Activated naive CD4-positive, alpha-beta T cell treated with Interleukin-2 at 50 U/mL for 16 hours (primary cell): Measurements from ENCODE around the gene PPP2R5B.
A peak's percentile ranks its signal among the peaks of the same experiment; 100 is the strongest.

Experiments used
- DNase-seq: peaks from one replicate; pipeline ENCODE4 v3.0.0-alpha.2; 2020

Gene PPP2R5B

DNA sequence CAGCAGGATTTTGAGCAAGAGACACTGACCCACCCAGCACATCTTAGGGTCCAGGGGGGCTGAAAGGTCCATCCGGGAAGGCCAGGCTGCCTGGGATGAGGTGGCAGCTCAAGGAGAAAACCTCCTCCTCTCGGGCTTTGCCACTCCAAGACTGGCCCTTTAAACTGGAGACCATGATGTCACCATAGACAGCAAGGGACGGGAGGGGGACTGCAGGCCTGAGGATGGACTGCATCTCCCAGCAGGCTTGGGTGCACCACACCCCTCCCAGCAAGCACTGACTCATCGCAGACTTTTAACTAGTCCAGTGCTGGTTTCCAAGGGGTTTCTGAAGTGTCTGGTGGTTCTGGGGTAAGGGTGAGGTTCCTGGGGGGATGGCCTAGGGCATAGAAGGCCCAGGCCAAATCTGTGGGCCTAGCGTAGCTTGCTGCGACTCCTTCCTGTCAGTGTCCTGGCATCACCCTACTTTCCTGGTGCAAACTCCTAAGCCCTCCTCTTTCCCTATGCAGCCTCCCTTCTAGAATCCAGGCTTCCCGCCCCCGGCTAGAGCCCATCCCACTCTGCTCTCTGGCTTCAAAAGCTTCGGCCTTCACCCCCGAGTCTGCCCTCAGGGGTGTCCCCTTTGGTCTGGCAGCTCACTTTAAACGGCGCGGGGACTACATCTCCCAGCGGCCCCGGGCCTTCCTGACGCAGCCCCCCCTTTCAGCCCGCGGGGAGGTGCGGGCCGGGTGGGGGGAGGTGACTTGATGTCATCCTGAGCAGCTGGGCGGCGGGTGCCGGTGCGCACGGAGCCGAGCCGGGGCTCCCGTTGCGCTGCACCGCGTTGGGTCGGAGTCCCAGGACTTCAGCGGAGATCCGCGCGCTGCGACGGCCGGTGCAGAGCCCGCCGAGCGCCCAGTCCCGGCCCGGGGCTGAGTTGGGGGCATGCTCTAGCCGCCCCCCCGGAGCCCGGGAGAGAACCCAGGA, at the start of gene PPP2R5B:
Gene PPP2R5B (plus strand): TSS at position 746 of the 966 bp plus-strand sequence. CDS start 1,046 bp downstream, outside the sequence.
- peak; percentile 92 for DNase-seq

DNA sequence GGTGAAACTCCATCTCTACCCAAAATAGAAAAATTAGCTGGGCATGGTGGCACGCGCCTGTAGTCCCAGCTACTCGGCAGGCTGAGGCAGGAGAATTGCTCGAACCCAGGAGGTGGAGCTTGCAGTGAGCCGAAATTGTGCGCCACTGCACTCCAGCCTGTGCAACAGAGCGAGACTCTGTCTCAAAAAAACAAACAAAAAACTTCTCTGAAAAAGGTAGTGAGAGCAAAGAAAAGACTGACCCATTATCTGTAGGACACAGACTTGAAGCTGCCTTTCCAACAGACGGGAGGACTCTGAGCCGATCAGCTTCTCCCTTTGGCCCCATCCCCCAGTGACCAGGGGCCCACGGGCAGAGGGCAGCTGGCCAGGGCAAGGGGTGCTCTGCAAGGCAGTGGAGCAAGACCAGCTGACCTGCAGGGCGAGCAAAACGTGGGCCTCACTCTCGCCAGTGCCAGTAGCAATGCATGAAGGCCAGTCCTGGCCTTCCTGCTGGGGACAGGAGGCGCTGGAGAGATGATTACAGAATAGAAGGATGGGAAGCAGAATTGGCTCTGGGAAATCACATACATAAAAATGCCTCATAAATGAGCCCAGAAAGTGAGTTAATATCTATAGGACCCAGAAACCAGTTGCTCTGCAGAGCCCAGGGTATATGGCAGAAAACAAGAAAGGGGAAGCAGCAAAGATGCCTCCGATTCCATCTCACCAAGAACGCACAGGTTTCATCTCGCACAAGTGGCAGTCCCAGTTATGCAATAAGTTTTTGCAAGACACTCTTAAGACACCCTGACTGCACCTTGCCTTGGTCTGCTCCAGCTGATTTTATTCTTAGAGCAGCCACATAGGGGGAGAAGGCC, 48.9 kb upstream of the PPP2R5B start:
- DNase-seq = no peak

DNA sequence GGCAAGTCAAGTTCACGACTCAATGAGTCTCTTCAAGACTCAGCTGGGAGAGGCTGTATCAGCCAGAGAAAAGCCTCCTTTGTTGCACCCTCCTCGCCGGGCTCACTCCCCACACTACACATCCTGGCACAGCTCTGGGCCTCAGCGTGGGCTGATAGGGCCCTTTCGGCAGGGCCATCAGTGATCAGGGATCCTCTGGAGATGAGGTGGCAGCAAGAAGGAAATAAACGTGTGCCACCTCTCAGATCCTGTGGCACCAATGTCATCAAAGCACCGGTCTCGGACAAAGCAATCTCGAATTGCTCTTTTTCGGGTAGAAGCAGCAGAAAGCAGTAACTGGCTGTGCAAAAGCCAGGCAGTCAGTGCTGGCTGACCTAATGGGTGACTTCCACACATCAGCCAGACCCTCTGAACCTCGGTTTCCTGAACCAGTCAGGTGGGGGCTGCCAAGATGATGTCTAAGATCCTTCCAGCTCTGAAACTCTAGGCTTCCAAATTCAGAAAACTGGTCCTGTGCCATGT, 48.2 kb upstream of the PPP2R5B start:
- DNase-seq = peak; percentile 62

DNA sequence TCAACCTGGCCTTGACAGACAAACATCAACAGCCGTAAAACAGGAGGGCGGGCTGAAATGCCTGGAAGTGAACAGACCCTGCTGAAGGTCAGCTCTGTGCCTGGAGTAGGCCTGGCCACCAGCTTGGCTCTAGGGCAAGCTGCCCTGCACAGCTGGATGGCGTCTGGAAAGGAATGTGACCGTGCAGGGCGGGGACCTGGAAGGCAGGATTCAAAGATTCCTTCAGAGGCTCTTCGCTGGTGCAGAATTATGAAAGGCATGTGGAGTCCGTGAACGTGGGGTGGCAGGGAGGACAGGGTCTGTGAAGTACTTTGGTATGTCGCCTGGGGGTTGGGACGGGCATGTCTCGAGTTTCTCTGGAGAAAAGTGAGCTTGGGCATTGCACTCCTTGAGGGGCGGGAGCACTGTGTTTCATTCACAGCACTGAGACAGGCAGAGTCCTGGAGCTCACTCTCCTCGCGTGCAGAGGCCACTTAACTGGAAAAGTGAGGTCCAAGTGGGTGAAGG, 47.6 kb upstream of the PPP2R5B start:
- DNase-seq = no peak

DNA sequence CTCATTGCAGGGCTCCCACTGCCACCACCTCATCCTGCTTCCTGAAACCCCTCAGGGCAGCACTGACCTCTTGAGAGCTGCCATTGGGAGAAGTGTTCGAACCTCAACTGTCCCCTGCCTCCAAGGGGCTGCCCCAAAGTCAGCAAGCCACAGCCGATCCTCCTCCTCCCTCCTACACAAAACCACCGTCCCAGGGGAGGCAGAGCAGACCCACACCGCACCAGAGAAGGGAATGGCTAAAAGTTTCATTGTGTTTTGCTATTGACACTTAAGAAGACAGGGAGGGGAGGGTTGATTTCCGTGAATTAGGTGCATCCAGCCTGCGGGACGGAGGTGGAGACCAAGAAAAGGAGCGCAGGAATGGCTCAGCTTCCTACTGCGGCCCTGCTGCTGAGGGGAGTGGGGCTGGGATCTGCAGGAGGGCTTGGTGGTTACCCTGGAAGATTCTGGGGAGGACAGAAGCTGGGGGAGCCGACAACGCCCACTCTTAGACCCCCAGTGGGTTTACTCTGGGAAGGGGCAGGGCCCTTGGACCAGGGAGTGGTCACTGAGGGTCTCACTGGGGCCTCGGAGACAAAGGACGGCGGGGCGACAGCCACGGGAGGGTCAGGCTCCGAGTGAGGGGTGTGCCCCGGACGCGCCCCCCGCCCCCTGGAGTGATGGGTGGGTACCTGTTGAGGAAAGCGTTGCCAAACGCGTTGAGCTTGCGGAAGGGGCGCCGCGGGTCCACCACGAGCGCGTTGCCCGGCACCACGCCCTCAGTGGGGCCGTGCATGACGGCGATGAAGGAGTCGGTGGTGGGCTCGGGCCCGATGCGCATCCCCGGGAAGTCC, 46.9 kb upstream of the PPP2R5B start:
- DNase-seq = peak; percentile 51

DNA sequence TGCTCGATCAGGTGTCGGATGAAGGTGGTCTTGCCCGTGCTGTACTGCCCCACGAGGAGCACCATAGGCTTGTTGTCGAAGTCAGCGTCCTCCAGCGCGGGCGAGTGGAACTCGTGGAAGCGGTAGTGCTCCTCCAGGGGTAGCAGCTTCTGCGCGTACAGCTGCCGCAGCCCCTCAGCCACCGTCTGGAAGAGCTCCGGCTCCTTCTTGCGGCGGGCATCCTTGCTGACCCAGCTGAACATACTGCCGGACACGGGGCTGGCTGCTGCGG, 46.3 kb upstream of the PPP2R5B start:
- DNase-seq = no peak

DNA sequence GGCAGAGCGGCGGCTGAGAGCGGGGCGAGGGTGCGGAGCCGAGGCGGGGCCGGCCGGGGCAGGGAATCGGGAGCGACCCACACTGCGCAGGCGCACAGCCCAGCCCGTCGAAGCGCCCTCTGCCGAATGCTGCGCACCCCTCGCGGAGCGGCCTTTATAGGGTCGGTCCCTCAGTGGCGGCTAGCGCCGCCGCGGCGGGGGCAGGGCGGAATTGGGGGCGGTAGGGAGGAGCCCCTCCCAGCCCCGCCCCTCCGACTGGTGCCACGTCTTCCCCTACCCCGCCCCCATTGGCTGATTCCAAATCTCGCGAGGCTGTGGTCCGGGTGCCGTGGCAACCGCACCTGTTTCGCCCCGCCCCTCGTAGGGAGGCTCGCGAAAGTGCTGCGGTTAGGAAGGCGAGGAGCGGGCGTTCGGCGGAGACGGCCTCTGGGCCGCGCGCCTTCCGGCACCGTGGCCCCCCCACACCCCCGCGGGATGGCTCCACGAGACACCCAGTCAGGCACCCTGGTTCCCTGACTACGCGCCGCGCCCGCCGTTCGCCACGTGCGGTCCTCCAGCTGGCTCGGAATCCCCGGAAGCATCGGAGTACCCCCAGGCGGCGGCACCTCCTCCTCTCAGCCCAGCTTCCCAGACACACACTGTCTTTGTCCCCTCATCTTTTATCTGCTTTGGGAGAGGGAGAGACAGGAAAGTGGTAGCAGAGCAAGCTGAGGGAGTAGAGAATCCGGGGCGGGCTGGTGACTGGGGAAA, 45.8 kb upstream of the PPP2R5B start, which contains the start of gene EHD1:
Gene EHD1 (minus strand): TSS at position 128 of the 750 bp plus-strand sequence. CDS start 157 bp downstream, outside the sequence.
- DNase-seq = peak; percentile 99

DNA sequence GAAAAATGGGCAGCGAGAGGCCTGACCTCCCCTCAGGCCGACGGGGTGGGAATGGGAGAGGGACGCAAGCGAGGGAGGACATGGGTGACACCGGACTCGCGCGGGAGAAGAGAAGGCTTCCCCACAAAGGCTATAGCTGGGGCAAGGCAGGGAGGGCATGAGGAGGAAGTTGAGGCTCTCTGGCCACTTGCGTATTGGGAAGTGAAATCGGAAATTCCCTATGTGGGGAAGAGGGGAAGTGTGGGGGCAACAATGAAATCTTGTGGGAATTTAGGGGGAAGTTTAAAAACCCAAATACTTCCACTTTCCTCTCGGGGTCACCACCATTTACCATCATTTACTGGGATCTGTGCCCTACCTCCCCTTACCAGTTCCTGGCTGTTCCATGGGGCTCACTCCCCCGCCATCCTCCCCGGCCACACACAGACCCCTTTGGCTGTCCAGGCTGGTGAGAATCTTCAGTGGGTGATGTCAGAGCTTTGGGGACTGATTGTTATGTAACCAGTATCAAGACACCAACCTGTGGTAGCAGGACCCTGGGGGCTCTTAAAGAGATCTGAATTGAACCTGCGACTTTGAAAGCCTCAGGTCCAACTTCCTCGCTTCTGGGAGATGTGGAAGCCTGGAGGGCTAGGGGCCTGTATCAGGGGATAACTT, 45.1 kb upstream of the PPP2R5B start:
- no peak for DNase-seq

DNA sequence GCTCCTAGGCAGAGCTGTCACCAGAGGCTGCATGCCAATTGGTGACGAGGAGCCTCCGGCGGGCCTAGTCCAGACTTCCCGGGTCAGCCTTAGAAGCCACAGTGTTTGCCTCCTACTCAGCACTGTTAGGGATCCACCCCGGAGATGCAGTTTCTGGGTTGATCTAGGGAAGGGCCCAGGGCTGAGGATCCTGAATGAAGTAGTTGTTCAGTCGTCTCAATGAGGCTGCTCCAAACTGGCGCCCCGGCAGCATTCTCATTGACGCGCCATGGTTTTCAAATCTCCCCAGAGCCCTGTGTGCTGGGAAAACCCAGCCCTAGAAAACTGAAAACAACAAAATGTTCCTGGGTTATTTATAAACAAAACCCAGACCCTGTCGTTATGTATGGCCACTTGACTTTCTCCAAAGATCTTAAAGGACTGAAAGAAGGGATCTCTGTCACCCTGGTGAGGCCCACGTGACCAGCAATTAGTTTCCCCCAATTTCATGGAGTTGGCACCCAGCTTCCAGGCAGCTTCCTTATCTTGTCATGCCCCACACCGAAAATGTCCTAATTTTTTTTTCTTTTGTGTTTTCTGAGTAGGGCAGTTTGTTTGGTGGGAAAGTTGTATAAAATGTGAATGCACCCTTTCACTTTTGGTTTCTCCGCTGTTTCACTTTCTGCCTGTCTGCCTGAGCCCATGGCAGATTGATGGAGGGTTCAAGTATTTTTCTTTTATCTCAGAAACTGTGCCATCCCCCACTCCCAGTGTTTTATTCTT, 44.1 kb upstream of the PPP2R5B start:
- no peak for DNase-seq

DNA sequence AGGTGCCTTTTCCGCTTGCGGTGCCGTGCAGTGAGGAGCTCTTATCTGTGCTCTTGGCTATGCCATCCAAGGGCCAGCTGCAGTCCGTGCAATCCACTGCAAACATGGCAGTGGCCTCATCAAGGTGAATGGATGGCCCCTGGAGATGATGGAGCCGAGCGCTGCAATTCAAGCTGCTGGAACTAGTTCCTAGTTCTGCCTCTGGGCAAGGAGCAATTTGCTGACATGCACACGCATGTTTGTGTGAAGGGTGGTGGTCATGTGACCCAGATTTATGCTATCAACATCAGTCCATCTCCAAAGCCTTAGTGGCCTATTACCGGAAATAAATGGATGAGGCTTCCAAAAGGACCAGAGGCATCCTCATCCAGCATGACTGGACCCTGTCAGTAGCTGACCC, 43.0 kb upstream of the PPP2R5B start:
- DNase-seq = no peak

DNA sequence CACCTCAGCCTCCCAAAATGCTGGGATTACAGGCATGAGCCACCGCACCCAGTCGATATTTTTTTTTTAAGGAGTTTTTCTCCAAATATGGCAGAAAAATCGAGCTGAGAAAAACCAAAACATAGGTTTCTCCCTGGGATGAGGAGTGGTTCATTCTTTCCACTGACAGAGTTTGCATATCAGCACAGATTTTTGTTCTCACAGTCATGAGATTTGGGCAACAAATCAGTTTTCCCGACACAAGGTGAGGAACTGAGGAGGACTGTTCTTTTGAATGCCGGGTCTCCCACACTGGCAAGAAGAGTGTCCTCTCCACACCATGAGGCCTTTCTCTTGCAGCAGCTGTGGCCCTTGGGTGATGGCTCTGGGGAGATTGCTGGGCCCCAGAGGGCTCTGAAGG, 42.2 kb upstream of the PPP2R5B start:
- no peak for DNase-seq

DNA sequence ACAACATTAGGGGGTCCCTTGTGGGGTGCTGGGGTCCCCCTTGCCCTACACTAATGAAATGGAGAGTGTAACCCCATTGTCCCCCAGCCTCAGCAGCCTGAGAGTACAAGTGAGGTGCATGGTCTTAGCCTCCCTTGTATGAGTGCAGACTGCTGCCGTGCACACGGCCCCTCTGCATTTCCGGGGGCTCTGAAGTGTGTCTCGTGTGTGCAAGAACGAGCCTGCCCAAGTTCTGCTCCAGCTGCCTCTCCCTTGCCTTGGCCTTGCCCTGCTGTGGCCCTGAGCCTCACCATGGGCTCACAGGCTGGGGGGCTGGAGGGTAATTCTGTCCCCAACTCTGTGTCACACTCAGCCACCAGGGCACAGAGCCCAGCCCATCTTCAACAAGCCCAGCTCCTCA, 40.9 kb upstream of the PPP2R5B start:
- DNase-seq = no peak

DNA sequence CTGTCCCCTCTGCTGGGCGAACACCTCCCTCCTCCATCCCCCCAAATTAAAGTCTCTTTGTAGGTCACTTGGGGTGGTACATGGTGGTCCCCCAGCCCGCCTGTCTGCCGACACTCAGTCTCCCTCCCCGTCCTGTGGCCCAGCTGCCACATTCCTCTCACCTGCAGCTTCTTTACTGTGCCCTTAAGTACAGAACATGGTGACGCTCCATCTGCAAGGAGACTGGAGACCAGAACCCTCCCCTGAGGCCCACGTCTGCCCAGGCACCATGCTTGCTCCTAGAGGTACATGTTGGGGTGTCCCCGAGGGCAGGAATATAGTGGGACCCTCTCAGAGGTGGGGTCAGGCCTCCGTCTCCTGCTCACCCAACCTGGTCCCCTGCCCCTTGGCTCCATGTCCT, 40.5 kb upstream of the PPP2R5B start:
- DNase-seq = no peak

DNA sequence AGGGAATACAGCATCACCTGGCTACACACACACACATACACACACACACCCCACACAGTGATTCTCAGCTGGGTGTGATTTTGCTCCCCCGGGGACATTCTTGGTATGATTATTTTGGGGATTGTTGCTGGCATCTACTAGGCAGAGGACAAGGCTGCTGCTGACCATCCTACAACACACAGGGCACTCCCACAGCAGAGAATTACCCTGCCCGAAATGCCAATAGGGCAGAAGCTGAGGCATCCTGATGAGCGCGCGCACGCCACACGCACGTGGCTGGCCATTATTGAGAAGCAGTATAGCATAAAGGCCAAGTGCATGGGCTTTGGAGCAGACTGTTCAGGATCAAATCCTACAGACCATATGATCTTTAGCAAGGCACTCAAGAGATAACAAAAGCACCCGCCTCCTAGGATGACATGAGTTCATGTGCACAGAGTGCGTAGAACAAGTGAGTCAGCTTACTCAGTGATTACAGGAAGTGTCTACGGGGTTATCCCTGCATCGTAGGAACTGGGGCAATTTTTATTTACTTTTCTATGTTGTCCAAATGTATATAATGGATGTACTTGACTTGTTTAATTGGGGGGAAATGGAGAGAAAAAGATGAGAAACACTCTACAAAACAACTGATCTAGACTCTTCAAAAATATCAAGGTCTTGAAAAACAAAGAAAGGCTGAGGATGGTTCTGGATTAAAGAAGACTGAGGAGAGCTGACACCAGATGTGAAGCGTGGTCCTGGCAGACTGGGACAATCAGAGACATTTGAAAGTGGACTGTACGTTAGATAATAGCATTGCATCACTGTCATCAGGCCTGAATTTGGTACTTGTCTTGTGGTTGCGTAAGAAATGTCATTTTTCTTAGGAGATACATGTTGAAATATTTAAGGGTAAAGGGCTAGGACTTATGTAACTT, 38.9 kb upstream of the PPP2R5B start:
- DNase-seq = peak; percentile 40

DNA sequence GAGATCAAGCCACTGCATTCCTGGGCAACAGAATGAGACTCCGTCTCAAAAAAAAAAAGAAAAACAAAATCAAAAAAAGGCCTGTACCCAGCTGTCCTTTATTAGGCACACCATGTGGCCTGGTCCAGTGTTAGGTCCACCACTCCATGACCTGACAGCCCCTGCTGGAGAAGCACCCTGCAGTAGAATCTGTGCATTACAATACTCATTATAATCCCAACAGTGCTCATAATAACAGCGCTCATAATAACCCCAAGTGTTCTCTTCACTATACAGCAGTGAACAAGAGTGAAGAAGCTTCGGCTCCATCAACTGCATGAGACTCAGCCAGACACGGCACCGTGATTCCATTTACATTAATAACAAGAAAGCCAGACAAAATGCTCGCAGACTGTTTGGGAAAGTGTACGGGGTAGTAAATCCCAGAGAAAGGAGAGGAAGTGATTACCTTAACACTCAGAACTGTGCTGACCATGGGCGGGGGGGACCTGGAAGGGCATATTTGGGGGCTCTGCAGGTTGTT, 37.2 kb upstream of the PPP2R5B start:
- no peak for DNase-seq

DNA sequence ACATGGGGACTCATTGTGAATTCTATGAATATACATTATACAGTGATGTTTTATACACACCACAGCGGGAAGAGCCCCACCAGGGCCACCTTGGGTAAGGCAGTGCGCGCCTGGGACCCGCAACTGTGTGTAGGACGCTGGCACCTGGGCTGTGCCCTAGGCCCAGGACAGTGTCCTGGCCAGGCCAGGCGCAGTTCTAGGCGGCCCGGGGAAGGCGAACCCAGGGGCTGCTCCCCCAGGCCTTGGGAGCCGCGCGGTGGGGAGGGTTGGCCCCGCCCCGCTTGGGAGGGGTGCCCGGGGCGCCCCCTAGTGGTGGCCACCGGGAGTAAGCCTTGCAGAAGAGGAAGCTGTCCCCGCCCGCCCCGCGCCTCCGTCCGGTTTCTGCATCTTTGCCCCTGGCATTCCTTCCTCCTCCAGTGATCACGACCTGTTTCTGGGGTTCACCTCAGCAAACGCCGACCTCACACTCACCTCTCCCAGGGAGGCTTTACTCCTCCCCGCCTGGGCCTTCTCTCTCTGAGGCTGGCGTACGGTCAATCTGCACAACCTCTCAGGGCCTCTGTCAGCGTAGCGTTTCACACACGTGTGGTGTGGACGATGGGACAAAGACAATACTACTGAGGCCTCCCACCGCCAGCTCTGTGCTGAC, 36.6 kb upstream of the PPP2R5B start:
- DNase-seq = peak; percentile 86

DNA sequence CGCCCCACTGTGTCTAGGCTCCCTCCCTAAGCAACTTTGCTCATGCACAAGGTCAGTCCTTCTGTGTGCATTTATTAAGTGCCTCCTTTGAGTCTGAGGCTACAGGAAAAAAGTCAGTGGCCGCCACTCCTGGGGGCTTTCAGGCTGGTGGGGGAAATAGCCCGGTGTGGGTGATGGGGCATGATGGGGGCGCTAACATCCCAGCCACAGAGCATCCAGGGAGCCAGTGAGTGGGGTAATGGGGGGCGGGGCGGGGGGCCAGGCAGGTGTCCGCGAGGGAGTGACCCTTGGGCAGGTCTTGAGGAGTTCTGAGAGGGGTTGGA, 36.1 kb upstream of the PPP2R5B start:
- no peak for DNase-seq

DNA sequence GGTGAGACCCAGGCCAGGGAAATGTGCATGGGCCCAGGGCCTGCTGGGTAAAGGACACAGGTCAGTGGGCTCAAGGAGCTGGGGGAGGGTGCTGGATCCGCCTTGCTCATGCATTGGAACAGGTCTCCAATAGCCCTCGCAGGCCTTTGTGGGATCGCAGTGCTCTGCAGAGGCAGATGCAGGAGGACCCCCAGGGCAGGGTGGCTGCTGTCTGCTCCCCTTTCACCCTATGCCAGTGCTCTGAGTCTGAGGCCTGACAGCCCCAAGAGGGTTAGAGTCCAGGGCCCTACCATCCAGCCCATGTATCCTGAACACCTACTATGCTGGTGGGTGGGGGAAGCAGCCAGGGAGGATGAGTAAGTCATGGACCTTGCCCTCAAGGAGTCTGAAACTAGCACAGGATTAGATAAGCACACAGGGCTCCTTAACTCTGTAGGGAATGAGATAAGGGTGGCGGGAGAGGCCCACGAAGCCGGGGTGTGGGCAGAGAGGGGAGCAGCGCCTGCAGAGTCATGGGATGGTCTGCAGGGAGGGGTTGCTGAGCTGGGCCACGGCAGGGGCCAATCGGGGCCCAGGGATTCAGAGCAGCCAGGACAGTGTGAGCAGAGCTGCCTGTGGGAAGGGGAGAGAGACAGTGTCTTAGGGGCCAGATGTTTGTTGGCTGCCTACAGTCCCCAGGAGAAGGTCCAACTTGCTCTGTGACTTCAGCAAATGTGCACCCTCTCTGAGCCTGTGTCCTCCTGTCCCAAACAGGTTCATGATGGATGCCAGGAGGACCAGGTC, 35.6 kb upstream of the PPP2R5B start:
- DNase-seq = no peak
